ENCODE measurements around the gene ARHGAP45. TPM values are rescaled to one million over a fixed set of nuclear protein-coding genes. Genes with fewer than 3 reads are reported as not detected.

ARHGAP45 gene
- total RNA-seq, 1 donor from 2014 or later: 5.1 TPM

GRCh38 chr19:1094978-1095701 is 28.2 kb downstream of the ARHGAP45 start, which contains the start of gene POLR2E:
Gene POLR2E (minus strand): TSS chr19:1095375. CDS start chr19:1095315, 60 bp downstream.
- DNase-seq (peak; percentile 99), ATAC-seq (ENCODE audit: poor library complexity) (peak; percentile 96)
- intact Hi-C loops (cut with DNase I): no loop called here

GRCh38 chr19:1097810-1098176 is 30.8 kb downstream of the ARHGAP45 start:
- DNase-seq (no peak), ATAC-seq (ENCODE audit: poor library complexity) (no peak)
- intact Hi-C loops (cut with DNase I): no loop called here

- ATAC-seq (ENCODE audit: poor library complexity) (no peak), DNase-seq (no peak)
- intact Hi-C loops (cut with DNase I): no loop called here
Measured at GRCh38 chr19:1098177-1099051, 31.4 kb downstream of the ARHGAP45 start.

GRCh38 chr19:1101337-1101698 is 34.4 kb downstream of the ARHGAP45 start:
- peak; percentile 19 for ATAC-seq (ENCODE audit: poor library complexity)
- intact Hi-C loops (cut with DNase I): loop anchor here (5.0 kb wide), 1 partner anchor 79 kb away; the partner anchor contains the start of genes RNU6-2 and TMEM259
- peak; percentile 76 for DNase-seq

GRCh38 chr19:1102407-1103131 is 35.6 kb downstream of the ARHGAP45 start:
- intact Hi-C loops (cut with DNase I): loop anchor here (5.0 kb wide), 1 partner anchor 80 kb away; the partner anchor contains the start of genes RNU6-2 and TMEM259
- ATAC-seq (ENCODE audit: poor library complexity) (no peak), DNase-seq (no peak)

DNA sequence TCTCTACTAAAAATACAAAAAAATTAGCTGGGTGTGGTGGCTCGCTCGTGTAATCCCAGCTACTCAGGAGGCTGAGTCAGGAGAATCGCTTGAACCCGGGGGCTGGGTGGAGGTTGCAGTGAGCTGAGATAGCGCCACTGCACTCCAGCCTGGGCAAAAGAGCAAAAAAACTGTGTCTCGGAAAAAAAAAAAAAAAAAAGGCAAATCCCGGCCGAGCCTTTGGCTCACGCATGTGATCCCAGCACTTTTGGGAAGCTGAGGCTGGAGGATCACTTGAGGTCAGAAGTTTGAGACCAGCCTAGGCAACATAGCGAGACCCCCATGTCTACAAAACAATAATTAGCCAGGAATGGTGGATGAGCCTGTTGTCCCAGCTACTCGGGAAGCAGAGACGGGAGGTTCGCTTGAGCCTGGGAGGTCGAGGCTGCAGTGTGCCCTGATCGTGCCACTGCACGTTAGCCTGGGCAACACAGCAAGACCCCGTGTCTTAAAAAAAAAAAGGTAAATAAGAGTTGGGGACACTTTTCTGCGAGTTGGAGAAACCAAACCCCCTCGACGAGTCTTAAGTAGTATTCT is 36.3 kb downstream of the ARHGAP45 start:
- no peak for DNase-seq
- intact Hi-C loops (cut with DNase I): loop anchor here (5.0 kb wide), 1 partner anchor 81 kb away; the partner anchor contains the start of genes RNU6-2 and TMEM259
- ATAC-seq (ENCODE audit: poor library complexity): no peak

- DNase-seq (peak; percentile 100), ATAC-seq (ENCODE audit: poor library complexity) (peak; percentile 87)
- intact Hi-C loops (cut with DNase I): loop anchor here (5.0 kb wide), 1 partner anchor 82 kb away; the partner anchor contains the start of genes RNU6-2 and TMEM259
Measured at GRCh38 chr19:1103708-1104310, 36.8 kb downstream of the ARHGAP45 start, which contains the start of gene GPX4. Gene GPX4 (plus strand): TSS chr19:1103994. CDS start chr19:1104044, 50 bp downstream.

- peak; percentile 49 for ATAC-seq (ENCODE audit: poor library complexity)
- intact Hi-C loops (cut with DNase I): loop anchor here (5.0 kb wide), 1 partner anchor 82 kb away; the partner anchor contains the start of genes RNU6-2 and TMEM259
- DNase-seq: peak; percentile 84
Measured at GRCh38 chr19:1104311-1105007, 37.5 kb downstream of the ARHGAP45 start.

DNA sequence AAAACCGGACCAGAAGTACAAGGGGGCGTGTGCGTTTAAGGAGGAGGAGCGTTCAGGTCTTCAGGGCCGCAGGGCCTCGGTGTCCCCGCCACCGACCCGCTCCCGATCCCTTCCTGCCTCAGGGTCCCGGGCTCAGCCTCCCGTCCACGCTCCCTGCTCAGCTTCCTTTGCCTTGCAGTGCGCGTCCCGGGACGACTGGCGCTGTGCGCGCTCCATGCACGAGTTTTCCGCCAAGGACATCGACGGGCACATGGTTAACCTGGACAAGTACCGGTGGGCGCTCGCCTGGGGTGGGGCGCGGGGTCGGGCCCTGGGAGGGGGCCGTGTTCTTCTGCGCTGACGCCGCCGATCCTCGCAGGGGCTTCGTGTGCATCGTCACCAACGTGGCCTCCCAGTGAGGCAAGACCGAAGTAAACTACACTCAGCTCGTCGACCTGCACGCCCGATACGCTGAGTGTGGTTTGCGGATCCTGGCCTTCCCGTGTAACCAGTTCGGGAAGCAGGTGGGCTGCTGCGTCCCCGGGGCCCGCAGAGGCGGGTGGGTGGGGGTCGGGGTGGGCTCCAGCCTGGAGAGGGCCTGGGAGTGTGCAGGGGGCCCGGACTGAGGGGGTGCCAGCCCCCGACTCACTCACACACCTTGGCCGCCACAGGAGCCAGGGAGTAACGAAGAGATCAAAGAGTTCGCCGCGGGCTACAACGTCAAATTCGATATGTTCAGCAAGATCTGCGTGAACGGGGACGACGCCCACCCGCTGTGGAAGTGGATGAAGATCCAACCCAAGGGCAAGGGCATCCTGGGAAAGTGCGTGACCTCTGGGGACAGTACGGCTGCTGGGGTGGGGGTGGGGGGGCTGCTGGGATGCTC is 38.3 kb downstream of the ARHGAP45 start:
- ATAC-seq (ENCODE audit: poor library complexity): no peak
- no peak for DNase-seq
- intact Hi-C loops (cut with DNase I): no loop called here

DNA sequence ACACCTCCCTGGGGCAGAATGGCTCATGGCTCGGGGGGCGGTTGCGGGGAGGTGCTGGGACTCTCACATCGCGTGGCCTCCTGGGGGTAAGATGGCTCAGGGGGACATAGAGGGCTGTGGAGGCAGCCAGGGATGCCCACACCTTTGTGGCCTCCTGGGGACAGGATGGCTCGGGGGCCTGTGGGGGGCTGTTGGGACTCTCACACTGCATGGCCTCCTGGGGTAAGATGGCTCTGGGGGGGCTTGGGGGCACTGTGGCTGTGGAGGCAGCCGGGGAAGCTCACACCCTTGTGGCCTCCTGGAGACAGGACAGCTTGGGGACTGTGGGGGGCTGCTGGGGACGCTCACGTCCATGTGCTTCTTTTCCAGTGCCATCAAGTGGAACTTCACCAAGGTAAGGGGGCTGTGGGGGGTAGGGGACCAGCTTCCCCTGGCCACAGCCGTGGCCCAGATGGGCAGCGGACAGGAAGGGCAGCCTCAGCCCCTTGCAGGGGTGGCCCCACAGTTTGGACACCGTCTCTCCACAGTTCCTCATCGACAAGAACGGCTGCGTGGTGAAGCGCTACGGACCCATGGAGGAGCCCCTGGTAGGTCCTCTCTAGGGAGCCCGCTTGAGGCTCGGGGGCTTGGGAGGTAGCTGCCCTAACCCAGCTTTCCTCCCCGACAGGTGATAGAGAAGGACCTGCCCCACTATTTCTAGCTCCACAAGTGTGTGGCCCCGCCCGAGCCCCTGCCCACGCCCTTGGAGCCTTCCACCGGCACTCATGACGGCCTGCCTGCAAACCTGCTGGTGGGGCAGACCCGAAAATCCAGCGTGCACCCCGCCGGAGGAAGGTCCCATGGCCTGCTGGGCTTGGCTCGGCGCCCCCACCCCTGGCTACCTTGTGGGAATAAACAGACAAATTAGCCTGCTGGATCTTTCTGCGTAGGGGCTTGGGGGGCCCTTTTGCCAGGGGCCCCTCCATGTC is 39.2 kb downstream of the ARHGAP45 start:
- no peak for ATAC-seq (ENCODE audit: poor library complexity)
- DNase-seq: no peak
- intact Hi-C loops (cut with DNase I): no loop called here

GRCh38 chr19:1106841-1107660 is 40.1 kb downstream of the ARHGAP45 start:
- no peak for DNase-seq
- no peak for ATAC-seq (ENCODE audit: poor library complexity)
- intact Hi-C loops (cut with DNase I): no loop called here

GRCh38 chr19:1107661-1108261 is 40.8 kb downstream of the ARHGAP45 start:
- DNase-seq (no peak), ATAC-seq (ENCODE audit: poor library complexity) (no peak)
- intact Hi-C loops (cut with DNase I): no loop called here

GRCh38 chr19:1108291-1109031 is 41.5 kb downstream of the ARHGAP45 start:
- ATAC-seq (ENCODE audit: poor library complexity): no peak
- intact Hi-C loops (cut with DNase I): no loop called here
- DNase-seq: no peak

Measured in Right ventricle myocardium superior (tissue), 1 donor.